BE2C (cell line): ENCODE results near the gene PRG3.
"Not testable (repeated sequence)": the region's sequence is repeated elsewhere in the genome, so short reads cannot be mapped to it uniquely, and the experiment has no call there.

Source experiments
- DNase-seq: peaks from one replicate; pipeline ENCODE4 v3.0.0-alpha.2; 2020
- H3K27me3 ChIP-seq: fragments of 250-450 bp; sonication (Bioruptor Pico); 2 replicates; pipeline ENCODE4 v1.5.1; 2020; ENCODE audit warnings: mild to moderate bottlenecking
- H3K36me3 ChIP-seq: fragments of 250-450 bp; sonication (Bioruptor Pico); 2 replicates; pipeline ENCODE4 v1.5.1; 2020; ENCODE audit warnings: mild to moderate bottlenecking
- H3K4me1 ChIP-seq: fragments of 250-450 bp; sonication (Bioruptor Pico); 2 replicates; pipeline ENCODE4 v1.5.1; 2020
- H3K4me3 ChIP-seq: 2 replicates; pipeline ENCODE4 v1.5.1; 2011; ENCODE audit warnings: low read depth, low read length
- H3K9me3 ChIP-seq: fragments of 250-450 bp; sonication (Bioruptor Pico); 2 replicates; pipeline ENCODE4 v1.5.1; 2020
- TF ChIP-seq, protein P1 (sequence below): IDR thresholded peaks from 2 replicates; pipeline ENCODE4 v1.5.1; 2012; ENCODE audit warnings: mild to moderate bottlenecking, low read depth, low read length

Gene PRG3

DNA sequence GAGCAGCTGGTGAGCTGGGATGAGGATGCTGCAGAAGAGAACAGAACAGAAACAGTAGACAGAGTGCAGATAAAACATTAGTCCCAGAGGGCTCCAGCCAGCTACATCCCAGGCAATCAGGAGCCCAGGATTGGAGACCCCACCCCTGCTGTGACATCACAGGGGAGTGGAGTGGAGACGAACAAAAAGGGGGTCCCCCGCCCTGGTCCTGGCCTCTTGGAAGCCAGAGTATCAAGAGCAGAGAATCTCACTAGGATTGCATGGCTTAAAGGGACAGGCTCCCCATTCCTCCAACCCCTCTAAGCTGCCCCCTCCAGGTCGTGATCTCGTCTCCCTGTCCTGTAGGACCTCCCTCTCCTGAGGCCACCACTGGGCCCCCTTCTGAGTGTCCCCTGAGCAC lies 42.8 kb downstream of the PRG3 start, which contains the start of gene P2RX3:
Gene P2RX3, plus strand, starts transcription at position 211 of the 400 bp plus-strand sequence. CDS start 199 bp downstream, outside the sequence.
- Histone ChIP-seq H3K9me3 (no peaks in the 10 kb centered on the region), H3K4me1 (peaks cover 4% of the 10 kb centered on the region), H3K27me3 (no peaks in the 10 kb centered on the region), H3K36me3 (peaks cover 12% of the 10 kb centered on the region), H3K4me3 (no peak within 1 kb of the TSS)
- TF ChIP-seq, protein P1, sequence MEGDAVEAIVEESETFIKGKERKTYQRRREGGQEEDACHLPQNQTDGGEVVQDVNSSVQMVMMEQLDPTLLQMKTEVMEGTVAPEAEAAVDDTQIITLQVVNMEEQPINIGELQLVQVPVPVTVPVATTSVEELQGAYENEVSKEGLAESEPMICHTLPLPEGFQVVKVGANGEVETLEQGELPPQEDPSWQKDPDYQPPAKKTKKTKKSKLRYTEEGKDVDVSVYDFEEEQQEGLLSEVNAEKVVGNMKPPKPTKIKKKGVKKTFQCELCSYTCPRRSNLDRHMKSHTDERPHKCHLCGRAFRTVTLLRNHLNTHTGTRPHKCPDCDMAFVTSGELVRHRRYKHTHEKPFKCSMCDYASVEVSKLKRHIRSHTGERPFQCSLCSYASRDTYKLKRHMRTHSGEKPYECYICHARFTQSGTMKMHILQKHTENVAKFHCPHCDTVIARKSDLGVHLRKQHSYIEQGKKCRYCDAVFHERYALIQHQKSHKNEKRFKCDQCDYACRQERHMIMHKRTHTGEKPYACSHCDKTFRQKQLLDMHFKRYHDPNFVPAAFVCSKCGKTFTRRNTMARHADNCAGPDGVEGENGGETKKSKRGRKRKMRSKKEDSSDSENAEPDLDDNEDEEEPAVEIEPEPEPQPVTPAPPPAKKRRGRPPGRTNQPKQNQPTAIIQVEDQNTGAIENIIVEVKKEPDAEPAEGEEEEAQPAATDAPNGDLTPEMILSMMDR: no peak
- peak; percentile 39 for DNase-seq

DNA sequence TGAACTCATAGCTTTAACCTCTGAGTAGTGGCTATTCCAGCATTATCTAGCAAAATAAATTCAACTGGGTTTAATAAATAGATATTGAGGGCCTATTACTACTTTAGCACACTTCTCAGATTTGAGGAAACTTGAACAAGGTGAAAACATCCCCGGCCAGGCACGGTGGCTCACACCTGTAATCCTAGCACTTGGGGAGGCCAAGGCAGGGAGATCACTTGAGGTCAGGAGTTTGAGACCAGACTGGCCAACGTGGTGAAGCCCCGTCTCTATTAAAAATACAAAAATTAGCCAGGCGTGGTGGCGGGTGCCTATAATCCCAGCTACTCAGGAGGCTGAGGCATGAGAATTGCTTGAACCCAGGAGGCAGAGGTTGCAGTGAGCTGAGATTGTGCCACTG lies 44.1 kb downstream of the PRG3 start:
- not testable (repeated sequence) for H3K27me3 ChIP-seq, H3K4me1 ChIP-seq, H3K4me3 ChIP-seq, DNase-seq, H3K9me3 ChIP-seq
- peaks cover 25% of the 10 kb centered on the region for H3K36me3 ChIP-seq

DNA sequence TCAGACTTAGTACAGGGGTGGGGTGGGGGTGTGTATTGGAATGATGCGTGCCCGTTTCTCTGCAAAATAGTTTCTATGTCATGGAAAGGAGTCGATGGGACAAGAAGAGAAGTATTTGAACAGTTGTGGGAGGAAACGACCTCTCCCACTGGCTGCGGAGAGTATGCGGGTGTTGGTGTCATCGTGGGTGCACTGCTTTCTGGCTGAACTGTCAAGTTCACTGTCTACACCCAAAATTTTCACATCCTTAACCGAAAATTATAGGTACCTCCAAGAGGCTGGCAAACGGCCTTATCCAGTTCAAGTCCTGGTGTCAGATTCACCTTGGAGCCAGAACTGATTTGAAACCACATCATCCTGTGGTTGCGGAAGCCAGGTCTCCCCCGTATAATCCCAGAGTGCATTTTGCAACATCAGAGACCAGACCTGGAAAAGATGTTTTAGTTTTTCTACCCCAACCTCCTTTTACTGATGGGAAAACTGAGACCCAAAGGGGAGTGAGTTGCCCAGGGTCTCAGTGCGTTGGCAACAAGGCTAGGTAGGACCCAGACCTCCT lies 44.8 kb downstream of the PRG3 start:
- Histone ChIP-seq H3K36me3 (peaks cover 31% of the 10 kb centered on the region), H3K4me1 (peaks cover 4% of the 10 kb centered on the region), H3K4me3 (peak overlapping the region; percentile 83), H3K9me3 (no peaks in the 10 kb centered on the region), H3K27me3 (no peaks in the 10 kb centered on the region)
- no peak for DNase-seq
- TF ChIP-seq, protein P1: no peak

DNA sequence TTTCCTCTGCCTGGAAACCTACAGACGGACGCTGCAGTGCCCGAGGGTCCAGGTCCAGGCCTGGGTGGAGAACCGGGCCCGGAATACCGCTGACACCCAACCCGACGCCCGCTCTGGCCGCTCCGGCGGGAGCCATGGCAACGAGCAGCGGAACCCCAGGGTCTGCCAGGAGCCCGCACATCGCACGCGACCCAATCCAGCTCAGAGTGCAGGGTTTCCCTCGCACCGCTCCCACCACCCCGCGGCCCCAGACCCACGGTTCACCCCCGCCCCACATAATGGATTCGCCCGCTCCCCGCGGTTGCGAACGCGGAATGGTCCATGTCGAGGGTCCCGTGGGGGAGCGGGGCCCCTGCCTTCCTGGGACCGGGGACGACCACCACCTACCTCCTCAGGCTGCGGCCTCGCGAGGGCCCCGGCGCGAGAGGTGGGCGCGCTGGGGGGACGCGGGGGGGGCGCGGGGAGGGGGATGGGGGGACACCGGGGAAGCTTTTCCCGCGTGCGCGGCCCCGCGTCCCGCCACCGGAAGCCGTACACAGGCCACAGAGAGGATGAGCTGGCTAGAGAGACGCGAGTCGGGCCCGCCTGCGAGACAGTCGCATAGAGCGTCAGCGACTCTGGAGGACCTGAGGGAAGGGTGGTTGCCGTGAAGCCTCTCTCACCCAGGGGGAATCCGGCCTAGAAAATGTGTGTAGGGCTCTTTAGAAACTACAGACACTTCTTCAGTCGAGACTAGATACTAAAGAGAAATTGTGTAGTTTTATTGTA lies 45.4 kb downstream of the PRG3 start, which contains the start of gene SSRP1:
Gene SSRP1, minus strand, starts transcription at position 550 of the 768 bp plus-strand sequence. CDS start 771 bp downstream, outside the sequence.
- TF ChIP-seq, protein P1: no peak
- peak; percentile 84 for DNase-seq
- Histone ChIP-seq H3K36me3 (peaks cover 37% of the 10 kb centered on the region), H3K4me1 (peaks cover 4% of the 10 kb centered on the region), H3K9me3 (no peaks in the 10 kb centered on the region), H3K27me3 (no peaks in the 10 kb centered on the region), H3K4me3 (peak within 1 kb of the TSS; percentile 83)

DNA sequence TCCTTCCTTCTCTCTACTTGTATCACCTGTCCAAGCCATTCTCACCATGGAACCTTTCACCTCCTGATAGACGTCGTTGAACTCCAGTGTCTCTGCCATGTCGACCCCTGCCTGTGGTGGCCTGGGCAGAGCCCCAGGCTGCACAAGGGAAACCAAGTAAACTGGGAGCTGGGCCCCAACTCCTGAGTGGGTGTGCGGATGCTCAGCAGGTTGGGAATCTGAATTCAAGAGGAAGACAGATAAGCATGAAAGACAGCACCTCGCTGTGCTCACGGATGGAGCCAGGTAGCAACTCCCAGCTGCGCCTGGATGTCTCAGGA lies 46.0 kb downstream of the PRG3 start:
- Histone ChIP-seq H3K27me3 (no peaks in the 10 kb centered on the region), H3K4me1 (peaks cover 2% of the 10 kb centered on the region; the same call in 1 of the 2 replicates), H3K9me3 (no peaks in the 10 kb centered on the region), H3K36me3 (peaks cover 43% of the 10 kb centered on the region), H3K4me3 (peak overlapping the region; percentile 83)
- no peak for DNase-seq
- TF ChIP-seq, protein P1: no peak

DNA sequence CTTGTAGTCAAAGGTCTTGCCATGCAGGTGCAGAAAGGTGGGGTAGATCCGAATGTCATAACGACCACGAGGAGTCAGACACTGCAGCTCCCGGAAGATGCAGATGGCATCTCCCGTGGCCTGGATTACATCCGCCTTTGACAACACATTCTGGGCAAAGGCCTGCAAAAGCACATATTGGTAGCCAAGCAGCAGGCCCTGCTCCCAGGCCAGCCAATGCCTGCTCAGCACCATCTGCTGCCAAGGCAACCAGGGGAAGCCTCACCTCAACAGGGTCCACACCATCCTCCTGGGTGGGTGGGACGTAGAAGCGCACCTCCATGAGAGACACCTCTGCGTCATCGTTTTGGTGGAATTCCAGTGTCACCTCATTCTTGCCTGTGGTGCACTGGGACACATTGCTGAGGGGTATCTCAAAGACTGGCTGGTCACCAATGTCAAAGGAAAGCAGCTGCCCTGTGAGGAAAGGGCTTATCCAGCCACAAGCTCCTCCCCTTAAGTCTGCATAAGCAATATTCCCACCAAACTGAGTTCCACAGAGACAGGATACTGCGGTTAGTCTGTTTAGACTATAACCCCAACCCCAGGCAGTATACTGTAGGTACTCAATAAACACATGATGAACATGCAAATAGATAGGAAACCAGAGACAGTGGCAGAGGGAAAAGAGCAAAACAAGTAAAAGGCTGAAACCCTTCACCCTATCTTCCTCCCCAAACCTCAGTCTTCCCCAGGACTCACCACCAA lies 48.1 kb downstream of the PRG3 start:
- DNase-seq: no peak
- H3K4me1 ChIP-seq: peaks cover 2% of the 10 kb centered on the region; the same call in 1 of the 2 replicates
- no peak overlapping the region for H3K4me3 ChIP-seq
- no peaks in the 10 kb centered on the region for H3K27me3 ChIP-seq
- TF ChIP-seq, protein P1: no peak
- H3K36me3 ChIP-seq: peaks cover 56% of the 10 kb centered on the region
- no peaks in the 10 kb centered on the region for H3K9me3 ChIP-seq
